AG04450 (cell line): ENCODE results near the gene MLX. TPM values are rescaled to one million over a fixed set of nuclear protein-coding genes. Genes with fewer than 3 reads are reported as not detected.

Experiments
- CTCF ChIA-PET: fragments of 300-600, 350-600 bp; formaldehyde crosslinking; extraction: SDS; loops from one replicate; lab custom pipeline; 2022; ENCODE audit warnings: antibody characterized with exemption, inconsistent platforms; lab: Charles Lee
- POLR2A ChIA-PET: fragments of 350-600 bp; formaldehyde crosslinking; extraction: SDS; loops from one replicate; lab custom pipeline; 2021; ENCODE audit warnings: antibody characterized with exemption, inconsistent platforms; lab: Yijun Ruan, JAX
- DNase-seq: peaks from one replicate; pipeline ENCODE4 v3.0.0-alpha.2; 2011; ENCODE audit warnings: low read depth, low spot score
- H3K27ac ChIP-seq: one replicate; pipeline ENCODE4 v1.5.1; 2012; ENCODE audit warnings: low read depth, low read length, control low read depth
- H3K27me3 ChIP-seq: one replicate; pipeline ENCODE4 v1.6.0; 2012; ENCODE audit warnings: low read length; ENCODE audit not compliant: control insufficient read depth, insufficient read depth
- H3K4me3 ChIP-seq: 2 replicates; pipeline ENCODE4 v1.5.1; 2011; ENCODE audit warnings: mild to moderate bottlenecking, low read depth, low read length, control low read depth
- H3K9me3 ChIP-seq: 2 replicates; pipeline ENCODE4 v1.5.1; 2012; ENCODE audit warnings: low read length; ENCODE audit not compliant: control insufficient read depth, insufficient read depth
- CTCF ChIP-seq: IDR thresholded peaks from 2 replicates; pipeline ENCODE4 v1.5.1; 2011; ENCODE audit warnings: low read depth, low read length, control low read depth, inconsistent platforms
- polyA plus RNA-seq: library from polyadenylated mRNA; depleted of rRNA; stranded (reverse); fragments of >200 nt; gene quantifications from 2 replicates; pipeline ENCODE4 v1.2.3, GENCODE V29; 2011

MLX gene
- polyA plus RNA-seq, 1 experiment, result 35.4 TPM

GRCh38 chr17:42584880-42585279 is 18.0 kb downstream of the MLX start:
- Histone ChIP-seq H3K4me3 (no peak overlapping the region), H3K27ac (no peak overlapping the region), H3K9me3 (no peaks in the 10 kb centered on the region), H3K27me3 (no peaks in the 10 kb centered on the region)
- CTCF ChIA-PET, result no interaction called here
- TF ChIP-seq CTCF, result no peak
- DNase-seq, result no peak
- POLR2A ChIA-PET, result no interaction called here

DNA sequence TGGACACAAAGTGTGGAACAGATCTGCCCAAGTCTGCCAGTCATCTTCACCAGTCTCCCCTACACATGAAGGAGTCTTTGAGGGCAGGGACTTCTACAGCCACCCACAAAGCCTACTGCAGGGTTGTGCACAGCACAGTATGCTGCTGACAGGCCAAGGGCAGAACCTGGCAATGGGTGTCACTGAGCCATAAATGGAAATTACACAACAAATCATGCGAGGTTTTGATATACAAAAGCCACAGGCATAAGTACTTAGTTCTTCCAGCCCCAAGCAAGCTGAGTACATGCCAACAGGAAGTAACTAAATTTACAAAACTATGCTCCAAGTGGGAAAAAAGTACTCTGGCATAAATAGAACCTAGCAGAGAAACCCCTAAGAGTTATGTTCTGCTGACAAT is 18.5 kb downstream of the MLX start:
- Histone ChIP-seq H3K9me3 (no peaks in the 10 kb centered on the region), H3K4me3 (no peak overlapping the region), H3K27me3 (no peaks in the 10 kb centered on the region), H3K27ac (no peak overlapping the region)
- TF ChIP-seq CTCF, result no peak
- ChIA-PET CTCF (no interaction called here), POLR2A (no interaction called here)
- DNase-seq, result no peak

GRCh38 chr17:42586514-42587230 is 19.8 kb downstream of the MLX start:
- Histone ChIP-seq H3K27ac (no peak overlapping the region), H3K4me3 (no peak overlapping the region), H3K27me3 (no peaks in the 10 kb centered on the region), H3K9me3 (no peaks in the 10 kb centered on the region)
- ChIA-PET POLR2A (no interaction called here), CTCF (interaction anchor here (0.8 to 2.4 kb wide), 2 partner anchors 9 to 22 kb away, joined by 3 to 17 read pairs; partner anchors contain the start of gene PSMC3IP)
- DNase-seq, result no peak
- TF ChIP-seq CTCF, result no peak

- DNase-seq, result no peak
- Histone ChIP-seq H3K27ac (no peak overlapping the region), H3K4me3 (no peak overlapping the region), H3K9me3 (no peaks in the 10 kb centered on the region), H3K27me3 (no peaks in the 10 kb centered on the region)
- TF ChIP-seq CTCF, result no peak
- CTCF ChIA-PET, result interaction anchor here (2.6 kb wide), 1 partner anchor 13 kb away, joined by 11 read pairs; the partner anchor contains the start of gene PSMC3IP
- POLR2A ChIA-PET, result no interaction called here
These were observed 24.0 kb downstream of the MLX start for GRCh38 chr17:42590886-42591285.

GRCh38 chr17:42591411-42591810 is 24.5 kb downstream of the MLX start:
- Histone ChIP-seq H3K9me3 (no peaks in the 10 kb centered on the region), H3K4me3 (no peak overlapping the region), H3K27me3 (no peaks in the 10 kb centered on the region), H3K27ac (no peak overlapping the region)
- no peak for TF ChIP-seq CTCF
- POLR2A ChIA-PET, result interaction anchor here (0.6 kb wide), 1 partner anchor 13 kb away, joined by 3 read pairs; no protein-coding TSS in a partner anchor
- CTCF ChIA-PET, result interaction anchor here (2.6 kb wide), 1 partner anchor 13 kb away, joined by 11 read pairs; the partner anchor contains the start of gene PSMC3IP
- DNase-seq, result no peak
